DOHH2 (cell line): Measurements from ENCODE around the gene NFIB.

Experiments
- H3F3A ChIP-seq: fragments of 200-600 bp; sonication (generic), shearing (Covaris generic); 2 replicates; pipeline ENCODE4 v1.6.0; 2016; ENCODE audit warnings: antibody characterized with exemption, mild to moderate bottlenecking; ENCODE audit not compliant: control insufficient read depth, insufficient read depth
- H3K27ac ChIP-seq: fragments of 200-600 bp; sonication (generic); 2 replicates; pipeline ENCODE4 v1.5.1; 2014; ENCODE audit warnings: low read depth, mild to moderate bottlenecking, low read length, moderate library complexity
- H3K27me3 ChIP-seq: fragments of 200-600 bp; sonication (generic); 2 replicates; pipeline ENCODE4 v1.6.1; 2014; ENCODE audit warnings: mild to moderate bottlenecking, low read length, mixed read lengths; ENCODE audit not compliant: control insufficient read depth
- H3K36me3 ChIP-seq: fragments of 200-600 bp; sonication (generic); 2 replicates; pipeline ENCODE4 v1.6.1; 2014; ENCODE audit warnings: mild to moderate bottlenecking, low read length, moderate library complexity, mixed read lengths; ENCODE audit not compliant: control insufficient read depth
- H3K4me1 ChIP-seq: fragments of 200-600 bp; sonication (generic); 2 replicates; pipeline ENCODE4 v1.6.1; 2014; ENCODE audit warnings: mild to moderate bottlenecking, low read length, mixed read lengths; ENCODE audit not compliant: control insufficient read depth
- H3K4me2 ChIP-seq: fragments of 200-600 bp; sonication (generic); 2 replicates; pipeline ENCODE4 v1.6.0; 2014; ENCODE audit warnings: mild to moderate bottlenecking, low read length, moderate library complexity
- H3K4me3 ChIP-seq: fragments of 200-600 bp; sonication (generic); 2 replicates; pipeline ENCODE4 v1.5.1; 2014; ENCODE audit warnings: mild to moderate bottlenecking, low read length, mixed read lengths
- H3K79me2 ChIP-seq: fragments of 200-600 bp; sonication (generic); 2 replicates; pipeline ENCODE4 v1.6.1; 2014; ENCODE audit warnings: mild to moderate bottlenecking, low read length, mixed read lengths; ENCODE audit not compliant: control insufficient read depth
- H3K9me2 ChIP-seq: fragments of 200-600 bp; sonication (generic); replicated peaks from 2 replicates; pipeline ENCODE4 v1.6.1; 2014; ENCODE audit warnings: mild to moderate bottlenecking, low read length, mixed read lengths; ENCODE audit not compliant: control insufficient read depth
- H3K9me3 ChIP-seq: fragments of 200-600 bp; sonication (generic); 2 replicates; pipeline ENCODE4 v1.6.1; 2014; ENCODE audit warnings: antibody characterized with exemption, low read length, mixed read lengths; ENCODE audit not compliant: control insufficient read depth, insufficient read depth
- H4K20me1 ChIP-seq: fragments of 200-600 bp; sonication (generic); 2 replicates; pipeline ENCODE4 v1.6.0; 2014; ENCODE audit warnings: low read depth, mild to moderate bottlenecking, antibody characterized with exemption, low read length, moderate library complexity; ENCODE audit not compliant: control insufficient read depth, insufficient read depth
- CTCF ChIP-seq: fragments of 200-600 bp; sonication (generic); IDR thresholded peaks from one replicate; pipeline ENCODE4 v1.5.1; 2014; ENCODE audit warnings: antibody characterized with exemption, mild to moderate bottlenecking, low read depth, low read length; ENCODE audit not compliant: poor library complexity, severe bottlenecking
- EZH2phosphoT487 ChIP-seq: fragments of 200-600 bp; sonication (generic); IDR thresholded peaks from 2 replicates; pipeline ENCODE4 v1.6.1; 2017; ENCODE audit warnings: borderline replicate concordance, mild to moderate bottlenecking, antibody characterized with exemption, low read length, moderate library complexity, mixed read lengths

Gene NFIB

GRCh38 chr9:14317667-14318320, 3.9 kb upstream of the NFIB start:
- Histone ChIP-seq H3K27ac (peak overlapping the region; percentile 44), H3F3A (peaks cover 12% of the 10 kb centered on the region), H3K4me3 (peak overlapping the region; percentile 1; the same call in 1 of the 2 replicates), H3K4me1 (peaks cover 63% of the 10 kb centered on the region), H3K4me2 (peak overlapping the region; percentile 66), H3K27me3 (no peaks in the 10 kb centered on the region), H3K79me2 (peaks cover 19% of the 10 kb centered on the region), H4K20me1 (no peaks in the 10 kb centered on the region), H3K9me3 (no peaks in the 10 kb centered on the region), H3K36me3 (no peaks in the 10 kb centered on the region), H3K9me2 (no peaks in the 10 kb centered on the region)
- TF ChIP-seq CTCF = no peak
- TF ChIP-seq EZH2phosphoT487 = no peak

GRCh38 chr9:14316602-14317300, 2.8 kb upstream of the NFIB start:
- Histone ChIP-seq H3K79me2 (peaks cover 18% of the 10 kb centered on the region), H3K4me2 (peak overlapping the region; percentile 92), H4K20me1 (no peaks in the 10 kb centered on the region), H3K36me3 (no peaks in the 10 kb centered on the region), H3K27ac (no peak overlapping the region), H3K9me2 (no peaks in the 10 kb centered on the region), H3K4me1 (peaks cover 63% of the 10 kb centered on the region), H3K9me3 (no peaks in the 10 kb centered on the region), H3F3A (peaks cover 12% of the 10 kb centered on the region), H3K4me3 (no peak overlapping the region), H3K27me3 (no peaks in the 10 kb centered on the region)
- no peak for TF ChIP-seq CTCF
- no peak for TF ChIP-seq EZH2phosphoT487

DNA sequence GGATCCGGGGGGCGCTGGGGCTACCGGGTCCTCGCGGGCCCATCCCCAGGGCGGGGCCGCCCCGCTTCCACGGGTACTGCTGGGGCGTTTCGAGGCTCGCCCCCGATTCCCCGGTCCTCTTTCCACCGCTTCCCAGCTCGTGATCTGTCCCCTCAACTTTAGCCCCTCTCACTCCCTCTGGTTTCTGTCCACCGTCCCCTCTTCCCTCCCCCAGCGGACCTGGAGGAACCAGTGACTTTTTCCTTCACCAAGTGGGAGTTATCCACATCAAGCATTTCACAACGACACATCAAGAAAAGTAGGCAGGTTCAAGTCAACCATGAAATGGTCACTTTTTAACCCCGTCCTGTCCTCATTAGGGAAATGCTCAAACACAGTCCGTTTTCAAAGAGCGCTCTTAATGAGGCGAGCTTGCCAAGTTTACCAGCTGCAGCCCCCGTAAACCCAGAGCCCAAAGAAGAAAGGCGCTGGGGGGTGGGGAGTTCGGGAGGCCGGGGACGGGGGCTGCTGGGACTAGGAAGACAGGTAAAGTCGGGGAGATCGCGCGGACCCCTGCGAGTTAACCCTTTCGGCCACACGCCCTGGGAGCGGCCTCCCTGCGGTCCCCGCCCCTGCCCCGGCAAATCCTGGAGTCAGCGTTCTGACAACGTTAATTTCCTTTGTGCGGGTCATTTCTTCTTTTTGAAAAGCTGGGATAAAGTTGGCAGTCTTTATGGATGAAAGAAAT, 2.1 kb upstream of the NFIB start:
- Histone ChIP-seq H3K36me3 (no peaks in the 10 kb centered on the region), H3F3A (peaks cover 12% of the 10 kb centered on the region), H4K20me1 (no peaks in the 10 kb centered on the region), H3K27me3 (no peaks in the 10 kb centered on the region), H3K4me1 (peaks cover 58% of the 10 kb centered on the region), H3K79me2 (peaks cover 11% of the 10 kb centered on the region), H3K4me2 (peak overlapping the region; percentile 92), H3K9me3 (no peaks in the 10 kb centered on the region), H3K4me3 (peak overlapping the region; percentile 90), H3K9me2 (no peaks in the 10 kb centered on the region), H3K27ac (peak overlapping the region; percentile 23; the same call in 1 of the 2 replicates)
- TF ChIP-seq CTCF (no peak), EZH2phosphoT487 (no peak)
